Common myeloid progenitor, CD34-positive (primary cell): ENCODE results near the gene ATP2C2.
"Not testable (repeated sequence)": the region's sequence is repeated elsewhere in the genome, so short reads cannot be mapped to it uniquely, and the experiment has no call there.

ENCODE experiments used
- CTCF ChIA-PET: fragments of 350-600 bp; sonication (Branson Sonifier 250); formaldehyde crosslinking; loops from one replicate; lab custom pipeline; 2021; ENCODE audit warnings: antibody characterized with exemption; lab: Charles Lee
- POLR2A ChIA-PET: fragments of 350-600 bp; sonication (Branson Sonifier 250); formaldehyde crosslinking; loops from one replicate; lab custom pipeline; 2021; ENCODE audit warnings: antibody characterized with exemption; lab: Charles Lee
- DNase-seq, 3 donors: peaks; one replicate each; pipeline versions ENCODE4 v3.0.0 to v3.0.0-alpha.2; 2013
- H3K27ac ChIP-seq, 2 experiments: 1 replicate in 1 of 2; 2 replicates in 1 of 2; pipeline ENCODE4 v1.7.0; 2013; ENCODE audit warnings: inconsistent platforms in 2 of 2, low read length in 2 of 2, mild to moderate bottlenecking in 2 of 2, low read depth in 1 of 2, moderate library complexity in 1 of 2; ENCODE audit not compliant: severe bottlenecking in 2 of 2, insufficient read depth in 1 of 2, poor library complexity in 1 of 2
- H3K27me3 ChIP-seq, 5 experiments: replicated peaks in 2 of 5; 1 replicate in 3 of 5; 2 replicates in 2 of 5; pipeline versions ENCODE4 v1.6.1 to v1.7.0; 2013; ENCODE audit warnings: low read length in 4 of 5, mild to moderate bottlenecking in 2 of 5, moderate library complexity in 2 of 5, inconsistent platforms in 1 of 5; ENCODE audit not compliant: insufficient read depth in 5 of 5, control insufficient read depth in 4 of 5
- H3K36me3 ChIP-seq, 4 experiments: 1 replicate in 2 of 4; 2 replicates in 2 of 4; pipeline versions ENCODE4 v1.6.1 to v1.7.0; 2013; ENCODE audit warnings: low read length in 3 of 4, control low read depth in 1 of 4, mild to moderate bottlenecking in 1 of 4; ENCODE audit not compliant: control insufficient read depth in 4 of 4, insufficient read depth in 4 of 4
- H3K4me1 ChIP-seq, 4 experiments: 1 replicate in 3 of 4; 2 replicates in 1 of 4; pipeline versions ENCODE4 v1.6.1 to v1.7.1; 2013; ENCODE audit warnings: low read length in 3 of 4, mild to moderate bottlenecking in 3 of 4, control low read depth in 1 of 4, inconsistent platforms in 1 of 4, moderate library complexity in 1 of 4; ENCODE audit not compliant: control insufficient read depth in 4 of 4, insufficient read depth in 4 of 4; ENCODE audit errors: control extremely low read depth in 1 of 4
- H3K4me3 ChIP-seq, 7 experiments: 1 replicate in 4 of 7; 2 replicates in 3 of 7; pipeline versions ENCODE4 v1.5.1 to v1.7.0; 2013; ENCODE audit warnings: mild to moderate bottlenecking in 7 of 7, low read length in 6 of 7, moderate library complexity in 6 of 7, inconsistent platforms in 2 of 7, low read depth in 2 of 7, control low read depth in 1 of 7; ENCODE audit not compliant: insufficient read depth in 4 of 7, control insufficient read depth in 1 of 7; ENCODE audit errors: extremely low read depth in 1 of 7
- H3K9me3 ChIP-seq, 5 experiments: 1 replicate in 4 of 5; 2 replicates in 1 of 5; pipeline versions ENCODE4 v1.6.1 to v1.7.1; 2013; ENCODE audit warnings: low read length in 4 of 5, mild to moderate bottlenecking in 2 of 5, inconsistent platforms in 1 of 5, low read depth in 1 of 5, moderate library complexity in 1 of 5; ENCODE audit not compliant: control insufficient read depth in 4 of 5, insufficient read depth in 2 of 5; ENCODE audit errors: control extremely low read depth in 1 of 5
- WGBS: methylation state at CpG from one replicate; pipeline ENCODE4 v1.1.5; 2013; ENCODE audit not compliant: insufficient coverage; 5-methylcytosine and 5-hydroxymethylcytosine counted together

ATP2C2 gene

GRCh38 chr16:84331998-84332780 is 36.1 kb upstream of the ATP2C2 start:
- Histone ChIP-seq H3K9me3 (peaks cover 0 to 14% (median 1%) of the 10 kb centered on the region in 5 experiments), H3K4me3 (no peak overlapping the region), H3K4me1 (no peaks in the 10 kb centered on the region), H3K27me3 (no peaks in the 10 kb centered on the region), H3K27ac (no peak overlapping the region), H3K36me3 (no peaks in the 10 kb centered on the region)
- WGBS = 92% methylated on average over 17 of the region's 17 CpGs
- CTCF ChIA-PET = no interaction called here
- POLR2A ChIA-PET = no interaction called here
- no peak for DNase-seq

GRCh38 chr16:84332975-84333684 is 35.2 kb upstream of the ATP2C2 start:
- no peaks in the 10 kb centered on the region for H3K36me3 ChIP-seq
- ChIA-PET CTCF (no interaction called here), POLR2A (no interaction called here)

GRCh38 chr16:84334058-84334457 is 34.3 kb upstream of the ATP2C2 start:
- H3K36me3 ChIP-seq = no peaks in the 10 kb centered on the region
- 100% methylated on average over 3 of the region's 3 CpGs for WGBS
- H3K27me3 ChIP-seq = peaks cover 0 to under 1% (median 0%) of the 10 kb centered on the region in 5 experiments
- H3K27ac ChIP-seq = no peak overlapping the region
- CTCF ChIA-PET = no interaction called here
- POLR2A ChIA-PET = no interaction called here
- DNase-seq = no peak
- no peaks in the 10 kb centered on the region for H3K4me1 ChIP-seq
- H3K4me3 ChIP-seq = no peak overlapping the region
- H3K9me3 ChIP-seq = peaks cover 0 to 18% (median 3%) of the 10 kb centered on the region in 5 experiments

More at GRCh38 chr16:84332975-84333684, 35.2 kb upstream of the ATP2C2 start:
- H3K27me3 ChIP-seq = no peaks in the 10 kb centered on the region
- H3K27ac ChIP-seq = no peak overlapping the region
- DNase-seq = no peak
- WGBS = 78% methylated on average over 10 of the region's 10 CpGs
- no peaks in the 10 kb centered on the region for H3K4me1 ChIP-seq
- H3K9me3 ChIP-seq = peaks cover 0 to 18% (median 3%) of the 10 kb centered on the region in 5 experiments
- no peak overlapping the region for H3K4me3 ChIP-seq

GRCh38 chr16:84334482-84334881 is 33.9 kb upstream of the ATP2C2 start:
- ChIA-PET CTCF (no interaction called here), POLR2A (no interaction called here)
- peaks cover 0 to 18% (median 3%) of the 10 kb centered on the region in 5 experiments for H3K9me3 ChIP-seq
- H3K36me3 ChIP-seq = no peaks in the 10 kb centered on the region
- H3K4me3 ChIP-seq = no peak overlapping the region
- no peak overlapping the region for H3K27ac ChIP-seq
- no peaks in the 10 kb centered on the region for H3K4me1 ChIP-seq
- peaks cover 0 to 4% (median 0%) of the 10 kb centered on the region in 5 experiments for H3K27me3 ChIP-seq
- DNase-seq = no peak
- no CpG with 5 or more reads among the region's 1 CpG for WGBS

- CTCF ChIA-PET, H3K4me1 ChIP-seq, H3K36me3 ChIP-seq, DNase-seq, H3K4me3 ChIP-seq, POLR2A ChIA-PET, H3K27ac ChIP-seq, H3K27me3 ChIP-seq: not testable (repeated sequence)
- peaks cover 0 to 18% (median 3%) of the 10 kb centered on the region in 5 experiments for H3K9me3 ChIP-seq
Measured at GRCh38 chr16:84337236-84337635, 31.1 kb upstream of the ATP2C2 start.

- Histone ChIP-seq H3K9me3 (peaks cover 0 to 18% (median 3%) of the 10 kb centered on the region in 5 experiments), H3K27me3 (peaks cover 0 to 4% (median 0%) of the 10 kb centered on the region in 5 experiments), H3K36me3 (no peaks in the 10 kb centered on the region), H3K4me1 (no peaks in the 10 kb centered on the region), H3K27ac (no peak overlapping the region), H3K4me3 (no peak overlapping the region)
- 87% methylated on average over 3 of the region's 5 CpGs for WGBS
- DNase-seq = no peak
- CTCF ChIA-PET = no interaction called here
- POLR2A ChIA-PET = no interaction called here
Measured at GRCh38 chr16:84339311-84339710, 29.0 kb upstream of the ATP2C2 start.

- H3K27ac ChIP-seq = no peak overlapping the region
- WGBS = 90% methylated on average over 9 of the region's 9 CpGs
- ChIA-PET CTCF (no interaction called here), POLR2A (no interaction called here)
- no peaks in the 10 kb centered on the region for H3K4me1 ChIP-seq
- DNase-seq = no peak
- no peaks in the 10 kb centered on the region for H3K36me3 ChIP-seq
- peaks cover 0 to 4% (median 0%) of the 10 kb centered on the region in 5 experiments for H3K27me3 ChIP-seq
- H3K9me3 ChIP-seq = peaks cover 0 to 18% (median 3%) of the 10 kb centered on the region in 5 experiments
- H3K4me3 ChIP-seq = no peak overlapping the region
Measured at GRCh38 chr16:84339766-84340165, 28.6 kb upstream of the ATP2C2 start.
